ENCODE data around the gene AMPD3.
"Not testable (repeated sequence)": the region's sequence is repeated elsewhere in the genome, so short reads cannot be mapped to it uniquely, and the experiment has no call there.

The AMPD3 gene

DNA sequence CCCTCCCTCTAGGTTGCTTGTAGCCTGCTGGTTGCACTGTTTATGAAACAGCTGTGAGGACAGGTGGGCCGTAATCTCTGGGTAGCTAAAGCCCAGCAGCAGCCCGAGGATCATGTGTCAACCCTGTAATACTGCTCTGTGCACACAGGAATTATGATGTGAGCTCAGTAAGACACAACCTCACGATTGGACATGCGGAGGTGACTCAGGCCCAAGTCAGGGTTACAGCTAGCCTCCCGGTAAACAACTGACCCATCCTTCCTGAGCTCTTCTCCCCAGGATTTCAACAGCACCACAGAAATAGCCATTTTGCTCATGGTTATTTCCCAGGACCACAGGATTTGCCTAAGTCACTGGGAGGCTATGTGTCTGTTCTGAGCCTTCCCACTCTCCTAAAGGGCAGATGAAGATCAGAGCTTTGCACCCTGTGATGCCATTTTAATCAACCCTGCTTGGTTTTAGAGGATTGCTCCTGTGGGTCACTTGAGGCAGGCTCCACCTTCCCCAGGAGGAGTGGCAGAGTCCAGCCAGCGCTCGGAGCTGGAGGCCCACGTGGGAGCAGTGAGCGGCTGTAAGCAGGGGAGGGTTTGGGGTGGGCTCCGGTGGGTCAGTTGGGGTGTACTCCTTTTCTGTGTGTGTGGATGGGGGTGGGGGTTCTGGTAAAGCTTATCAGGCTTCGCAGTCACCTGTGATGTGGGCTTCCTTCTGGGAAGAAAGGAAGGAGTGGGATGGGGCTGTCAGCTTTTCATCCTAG, at the start of gene AMPD3:
Gene AMPD3, plus strand, starts transcription at position 387 of the 754 bp plus-strand sequence. CDS start 6,256 bp downstream, outside the sequence.
- DNase-seq (ENCODE audit: low read depth), result no peak

DNA sequence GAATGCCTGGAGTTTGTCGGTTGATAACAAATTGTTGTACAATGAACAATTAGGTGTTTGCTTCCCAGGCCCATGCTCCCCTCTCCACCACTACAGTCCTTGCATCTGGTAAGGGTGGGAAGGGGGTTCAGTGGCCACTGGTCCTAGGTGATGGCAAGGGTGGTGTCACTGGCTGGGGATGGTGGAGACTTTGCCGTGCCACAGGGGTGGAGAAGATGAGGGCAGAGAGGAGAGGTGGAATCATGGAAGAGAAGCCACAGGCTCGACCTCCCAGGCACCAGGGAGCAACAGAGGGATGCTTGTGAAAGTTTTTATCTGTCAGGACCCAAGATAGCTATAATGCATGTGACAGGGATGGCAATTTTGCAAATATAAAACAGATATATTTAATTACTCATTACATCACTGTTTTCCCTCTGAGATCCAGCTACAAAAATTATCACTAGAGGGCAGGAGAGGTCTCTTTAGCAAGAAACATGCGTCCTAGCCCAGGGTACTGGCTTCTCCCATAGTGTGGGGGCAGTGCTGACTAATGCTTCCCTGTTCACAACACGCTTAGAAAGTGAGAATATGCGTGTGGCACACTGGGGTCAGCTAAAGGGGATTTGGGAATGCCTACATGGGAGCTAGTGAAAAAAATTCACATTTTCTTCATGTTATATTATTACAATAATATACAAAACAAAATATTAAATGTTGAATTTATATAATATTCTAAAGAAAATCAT, 49.0 kb upstream of the AMPD3 start:
- peak; percentile 51 for DNase-seq (ENCODE audit: low read depth)

DNA sequence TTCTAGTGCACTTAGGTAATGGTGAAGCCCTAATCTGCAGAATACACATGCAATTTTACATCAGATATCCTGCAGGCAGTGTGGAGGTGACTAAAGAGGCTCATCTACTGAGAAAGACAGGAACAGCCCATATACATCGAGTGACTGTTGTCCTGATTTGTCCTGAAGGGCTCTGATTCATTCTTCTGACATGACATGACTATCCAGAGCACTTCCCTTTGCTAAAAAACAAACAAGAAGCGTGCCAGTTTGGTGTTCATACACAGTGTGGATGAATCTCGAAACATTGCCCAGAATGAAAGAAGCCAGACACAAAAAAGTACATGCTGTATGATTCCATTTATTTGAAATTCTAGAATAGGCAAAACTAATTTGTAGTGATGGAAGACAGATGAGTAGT, 48.0 kb upstream of the AMPD3 start:
- DNase-seq (ENCODE audit: low read depth), result no peak

DNA sequence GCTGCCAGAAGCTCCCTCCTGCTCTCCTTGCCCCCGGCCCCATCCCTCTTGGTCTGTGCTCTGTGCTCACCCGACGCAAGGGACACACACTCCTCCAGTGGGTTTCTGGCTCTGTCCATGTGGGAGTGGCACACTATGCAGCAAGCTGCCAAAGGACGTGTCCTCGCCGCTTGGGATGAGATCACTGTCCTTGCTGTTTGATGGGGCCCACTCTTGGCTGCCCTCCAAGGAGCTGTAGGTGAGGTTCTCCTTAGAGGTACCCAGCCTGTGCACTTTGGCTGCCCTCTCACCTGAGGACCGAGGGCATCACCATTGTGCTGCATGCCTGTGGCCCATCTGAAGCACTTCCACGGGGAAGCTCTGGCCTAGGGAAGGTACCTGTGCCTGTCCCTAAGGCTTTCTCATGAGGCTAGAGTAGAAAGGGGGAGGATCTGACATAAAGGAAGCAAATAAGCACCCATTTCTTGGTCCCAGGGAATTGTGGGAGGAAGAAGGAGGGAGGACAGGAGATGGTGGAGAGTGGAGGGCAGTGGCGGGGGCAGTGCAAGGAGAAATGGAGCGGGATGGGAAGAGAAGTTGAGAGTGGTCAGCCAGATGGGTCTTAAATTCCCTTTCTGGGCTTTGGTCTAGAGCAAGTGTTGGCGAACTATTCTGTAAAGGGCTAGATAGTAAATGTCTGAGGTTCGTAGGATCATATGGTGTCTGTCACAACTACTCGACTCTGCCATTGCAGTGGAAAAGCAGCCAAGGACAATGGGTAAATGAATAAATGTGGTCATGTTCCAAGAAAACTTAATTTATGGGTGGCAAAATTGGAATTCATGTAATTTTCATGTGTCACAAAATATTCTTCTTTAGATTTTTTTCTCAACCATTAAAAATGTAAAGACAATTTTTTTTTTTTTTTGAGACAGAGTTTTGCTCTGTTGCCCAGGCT, 47.0 kb upstream of the AMPD3 start:
- no peak for DNase-seq (ENCODE audit: low read depth)

DNA sequence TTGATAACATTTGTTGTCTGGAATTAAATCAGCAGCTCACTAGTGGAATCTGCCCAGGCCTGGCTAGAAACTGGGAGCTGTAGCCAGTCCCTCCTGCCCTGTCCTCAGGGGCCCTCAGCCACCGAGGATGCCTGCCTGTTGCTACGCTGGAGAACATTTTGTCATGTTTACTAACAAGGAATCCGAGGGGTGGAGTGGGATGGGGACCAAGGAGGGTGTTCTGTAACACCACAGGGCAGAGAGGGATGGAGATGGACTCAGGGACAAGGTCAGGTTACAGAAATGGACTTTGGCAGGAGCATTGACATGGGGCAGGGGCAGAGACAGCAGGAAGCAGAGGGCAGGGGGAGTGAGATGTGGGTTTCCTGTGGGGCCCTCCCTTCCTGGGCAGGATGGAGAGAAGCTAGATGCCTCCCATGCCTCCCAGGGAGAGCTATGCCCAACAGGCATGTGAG, 45.8 kb upstream of the AMPD3 start:
- peak; percentile 62 for DNase-seq (ENCODE audit: low read depth)

DNA sequence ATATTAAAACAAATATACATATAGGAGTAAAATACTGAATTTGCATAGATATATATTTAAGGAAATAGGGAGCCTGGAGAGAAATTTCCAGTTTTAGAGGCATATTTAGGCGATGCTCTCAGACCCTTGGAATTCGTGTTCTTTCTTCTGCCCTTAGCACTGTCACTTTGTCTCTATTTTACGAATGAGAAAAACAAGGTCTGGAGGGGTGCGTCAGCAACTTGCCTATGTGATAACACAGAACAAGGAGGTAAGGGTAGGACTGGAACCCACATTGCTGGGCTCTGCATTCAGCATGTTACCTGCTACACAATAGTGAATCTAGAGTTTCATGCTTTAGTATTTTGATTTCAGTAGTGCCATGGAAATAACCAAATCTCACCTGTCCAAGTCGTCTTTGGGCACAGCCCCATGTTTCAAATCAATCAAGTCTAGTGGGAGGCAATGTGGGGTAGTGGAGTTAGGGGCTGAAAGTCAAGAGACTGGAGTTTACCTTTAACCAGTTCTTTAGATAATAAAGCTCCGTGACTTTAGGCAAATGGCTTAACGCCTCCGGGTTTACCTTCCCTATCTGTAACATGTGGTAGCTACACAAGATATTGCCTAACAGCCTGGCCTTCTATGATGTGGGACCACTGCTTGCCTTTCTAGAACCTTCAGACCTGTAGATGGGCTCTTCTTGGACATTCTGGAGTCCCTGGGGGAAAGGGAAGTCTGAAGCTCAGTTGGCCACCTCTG, 44.8 kb upstream of the AMPD3 start:
- DNase-seq (ENCODE audit: low read depth), result no peak

DNA sequence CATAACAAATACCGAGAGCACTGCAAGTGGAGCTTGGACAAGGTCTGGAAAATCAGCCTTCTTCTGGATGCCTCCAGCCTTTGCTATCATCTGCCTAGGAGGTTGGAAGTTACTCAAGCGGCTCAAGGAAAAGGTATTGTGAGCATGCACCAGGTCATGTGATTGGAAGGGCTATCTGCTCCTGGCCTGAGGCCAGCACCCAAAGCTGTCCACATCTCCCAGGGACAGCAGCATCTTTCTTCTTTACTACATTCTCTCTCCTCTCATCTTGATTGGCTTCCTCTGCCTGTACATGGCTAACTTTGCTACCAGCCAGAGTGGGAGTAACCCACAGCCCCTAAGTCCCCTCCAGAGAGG, 44.2 kb upstream of the AMPD3 start:
- no peak for DNase-seq (ENCODE audit: low read depth)

DNA sequence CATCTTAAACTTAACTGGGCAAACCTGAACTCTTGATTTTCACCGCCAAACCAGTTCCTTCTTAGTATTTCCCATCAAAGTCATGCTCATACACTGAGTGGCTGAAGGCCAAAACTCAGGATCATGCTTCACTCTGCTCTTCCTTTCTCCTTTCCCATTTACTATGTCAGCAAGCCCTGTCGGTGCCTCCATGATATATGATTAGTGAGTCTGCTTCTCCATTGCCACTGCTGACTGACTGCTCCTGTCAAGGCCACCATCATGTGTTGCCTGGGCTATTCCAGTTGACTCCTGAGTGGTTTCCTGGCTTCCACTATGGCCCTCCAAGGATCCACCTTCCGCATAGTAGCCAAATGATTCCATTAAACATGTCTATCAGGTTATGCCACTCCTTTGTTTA, 42.8 kb upstream of the AMPD3 start:
- DNase-seq (ENCODE audit: low read depth), result no peak

DNA sequence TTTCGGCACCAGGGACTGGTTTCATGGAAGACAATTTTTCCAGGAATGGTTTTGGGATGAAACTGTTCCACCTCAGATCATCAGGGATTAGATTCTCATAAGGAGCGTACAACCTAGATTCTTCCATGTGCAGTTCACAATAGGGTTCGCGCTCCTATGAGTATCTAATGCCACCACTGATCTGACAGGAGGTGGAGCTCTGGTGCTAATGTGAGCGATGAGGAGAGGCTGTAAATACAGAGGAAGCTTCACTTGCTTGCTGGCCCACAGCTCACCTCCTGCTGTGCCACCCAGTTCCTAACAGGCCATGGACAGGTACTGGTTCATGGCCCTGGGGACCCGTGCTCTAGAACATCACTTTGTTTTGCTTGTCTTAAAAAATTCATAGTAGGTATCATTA, 41.8 kb upstream of the AMPD3 start:
- DNase-seq (ENCODE audit: low read depth), result no peak

GRCh38 chr11:10414181-10414580, 40.9 kb upstream of the AMPD3 start:
- DNase-seq (ENCODE audit: low read depth), result no peak

DNA sequence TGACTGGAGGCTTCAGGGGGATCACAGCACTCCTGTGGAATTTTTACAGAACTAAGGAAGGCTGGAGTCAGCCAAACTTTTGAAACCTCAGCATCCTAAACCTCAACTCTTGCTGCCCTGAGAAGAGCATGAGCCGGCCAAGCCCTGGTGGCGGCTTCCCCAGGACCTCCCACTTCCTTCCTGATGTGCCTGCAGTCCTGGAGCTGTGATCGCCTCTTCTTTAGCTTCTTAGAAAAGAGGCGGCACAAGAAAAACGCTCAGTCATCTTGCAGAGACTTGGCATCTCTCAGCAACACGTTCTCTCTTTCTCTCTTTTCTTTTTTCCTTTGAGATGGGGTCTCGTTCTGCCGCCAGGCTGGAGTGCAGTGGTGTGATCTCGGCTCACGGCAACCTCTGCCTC, 40.4 kb upstream of the AMPD3 start:
- DNase-seq (ENCODE audit: low read depth), result peak; percentile 69

DNA sequence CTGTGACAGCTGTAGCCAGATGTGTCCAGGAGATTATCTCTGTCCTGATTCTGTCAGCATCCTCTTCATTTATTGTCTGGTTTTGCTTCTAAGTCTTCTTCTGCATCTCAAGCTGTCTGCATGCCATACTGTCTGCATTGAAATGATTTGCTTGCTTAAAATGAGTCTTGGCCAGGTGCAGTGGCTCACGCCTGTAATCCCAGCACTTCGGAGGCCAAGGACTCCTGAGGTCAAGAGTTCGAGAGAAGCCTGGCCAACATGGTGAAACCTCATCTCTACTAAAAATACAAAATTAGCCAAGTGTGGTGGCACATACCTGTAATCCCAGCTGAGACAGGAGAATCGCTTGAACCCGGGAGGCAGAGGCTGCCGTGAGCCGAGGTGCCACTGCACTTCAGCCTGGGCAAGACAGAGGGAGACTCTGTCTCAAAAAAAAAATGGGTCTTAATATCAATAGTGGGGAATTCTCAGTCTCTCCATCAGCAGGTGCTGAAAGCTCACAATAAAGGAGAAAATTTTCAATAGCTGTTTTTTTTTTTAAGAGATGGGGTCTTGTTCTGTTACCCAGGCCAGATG, 39.2 kb upstream of the AMPD3 start:
- DNase-seq (ENCODE audit: low read depth), result no peak

- DNase-seq (ENCODE audit: low read depth), result no peak
Measured at GRCh38 chr11:10418259-10418949, 36.7 kb upstream of the AMPD3 start.

DNA sequence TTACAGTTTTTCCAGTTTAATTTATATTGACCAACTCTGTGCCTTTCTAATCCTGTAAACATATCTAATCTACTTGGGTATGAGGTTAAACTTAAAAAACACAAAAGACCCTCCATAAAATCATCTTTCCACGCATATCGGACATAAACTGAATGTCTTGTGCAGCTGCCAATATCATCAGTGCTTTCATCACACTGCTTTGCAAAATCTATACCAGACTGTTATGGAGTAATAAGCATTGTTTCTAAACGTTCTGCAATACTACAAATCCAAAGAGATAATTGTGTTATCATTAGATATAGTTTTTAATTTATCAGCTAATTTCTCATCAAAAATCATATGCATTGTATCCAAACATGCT, 36.1 kb upstream of the AMPD3 start:
- no peak for DNase-seq (ENCODE audit: low read depth)

DNA sequence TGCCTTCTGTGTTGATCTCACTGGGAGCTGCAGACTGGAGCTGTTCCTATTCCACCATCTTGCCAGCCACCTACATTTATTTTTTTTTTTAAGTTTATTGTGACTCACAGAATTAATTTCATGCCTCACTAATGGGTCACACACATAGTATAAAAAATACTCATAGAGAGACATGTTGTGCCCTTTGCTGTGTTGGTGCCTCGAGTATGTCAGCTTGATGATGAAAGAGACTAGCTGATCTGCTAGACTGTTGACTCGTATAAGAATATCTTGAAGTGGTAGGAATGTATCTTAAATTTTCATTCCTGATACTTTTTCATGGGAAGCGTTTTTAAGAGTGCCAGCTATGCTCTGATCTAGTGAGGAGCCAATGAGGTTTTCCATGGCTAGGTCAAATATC, 28.6 kb upstream of the AMPD3 start:
- no peak for DNase-seq (ENCODE audit: low read depth)

- no peak for DNase-seq (ENCODE audit: low read depth)
Measured at GRCh38 chr11:10428453-10428852, 26.6 kb upstream of the AMPD3 start.

- DNase-seq (ENCODE audit: low read depth), result no peak
Measured at GRCh38 chr11:10429526-10429925, 25.5 kb upstream of the AMPD3 start.

GRCh38 chr11:10432493-10432892, 22.6 kb upstream of the AMPD3 start:
- DNase-seq (ENCODE audit: low read depth), result no peak

GRCh38 chr11:10432971-10433370, 22.1 kb upstream of the AMPD3 start:
- no peak for DNase-seq (ENCODE audit: low read depth)

- no peak for DNase-seq (ENCODE audit: low read depth)
Measured at GRCh38 chr11:10436224-10436623, 18.8 kb upstream of the AMPD3 start.

DNA sequence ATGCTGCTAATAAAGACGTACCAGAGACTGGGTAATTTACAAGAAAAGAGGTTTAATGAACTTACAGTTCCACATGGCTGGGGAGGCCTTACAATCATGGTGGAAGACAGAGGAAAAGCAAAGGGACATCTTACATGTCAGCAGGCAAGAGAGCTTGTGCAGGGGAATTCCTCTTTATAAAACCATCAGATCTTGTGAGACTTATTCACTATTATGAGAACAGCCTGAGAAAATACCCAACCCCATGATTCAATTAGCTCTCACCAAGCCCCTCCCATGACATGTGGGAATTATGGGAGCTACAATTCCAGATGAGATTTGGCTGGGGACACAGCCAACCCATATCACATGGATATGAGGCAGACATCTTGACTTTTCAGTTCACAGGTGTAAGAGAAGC, 18.4 kb upstream of the AMPD3 start:
- not testable (repeated sequence) for DNase-seq (ENCODE audit: low read depth)

Measured in CMK (cell line).